ENCODE measurements around the gene PAPOLA. TPM values are rescaled to one million over a fixed set of nuclear protein-coding genes. Genes with fewer than 3 reads are reported as not detected.

Gene PAPOLA
- total RNA-seq, 1 experiment from 2014 or later = 125 TPM

- no peaks in the 10 kb centered on the region for H3K27me3 ChIP-seq (ENCODE audit: control insufficient read depth, insufficient read depth, low read length)
- in situ Hi-C loops (cut with HindIII; ENCODE audit: low pct_unique_long_range_greater_than_20kb, low sequenced_read_pairs) = no loop called here
- no peak for TF ChIP-seq CTCF (IDR thresholded peaks at IDR 0.05)
- no peak for TF ChIP-seq TCF7L2 (IDR thresholded peaks at IDR 0.05; ENCODE audit: low read depth, low read length)
- no peak for TF ChIP-seq POLR2AphosphoS5 (IDR thresholded peaks at IDR 0.05; ENCODE audit: low read depth, low read length)
- no peak for TF ChIP-seq SIN3A (IDR thresholded peaks at IDR 0.05; ENCODE audit: borderline replicate concordance, insufficient read depth, low read depth, low read length)
- no peak for TF ChIP-seq REST (IDR thresholded peaks at IDR 0.05; ENCODE audit: insufficient read depth in 1 of 2, low read depth in 2 of 2, low read length in 1 of 2)
Measured at GRCh38 chr14:96481731-96482314, 20.4 kb upstream of the PAPOLA start.

GRCh38 chr14:96482986-96483385 is 19.2 kb upstream of the PAPOLA start:
- H3K9me3 ChIP-seq (ENCODE audit: control insufficient read depth, insufficient read depth, low read depth, low read length) = no peaks in the 10 kb centered on the region
- CTCF ChIA-PET = no interaction called here
- H3K36me3 ChIP-seq (ENCODE audit: control insufficient read depth, insufficient read depth, low read length) = no peaks in the 10 kb centered on the region
- no peaks in the 10 kb centered on the region for H3K27me3 ChIP-seq (ENCODE audit: control insufficient read depth, insufficient read depth, low read length)
- H3K27ac ChIP-seq (ENCODE audit: low read length) = no peak overlapping the region
- POLR2A ChIA-PET = no interaction called here
- BruUV-seq (replicated peaks) = no TSS peak
- in situ Hi-C loops (cut with HindIII; ENCODE audit: low pct_unique_long_range_greater_than_20kb, low sequenced_read_pairs) = no loop called here
- no peak overlapping the region for H3K4me3 ChIP-seq (ENCODE audit: low read depth in 2 of 2, low read length in 2 of 2)
- TF ChIP-seq SIN3A (IDR thresholded peaks at IDR 0.05; ENCODE audit: borderline replicate concordance, insufficient read depth, low read depth, low read length) (no peak), POLR2AphosphoS5 (IDR thresholded peaks at IDR 0.05; ENCODE audit: low read depth, low read length) (no peak), REST (IDR thresholded peaks at IDR 0.05; ENCODE audit: insufficient read depth in 1 of 2, low read depth in 2 of 2, low read length in 1 of 2) (no peak), CTCF (IDR thresholded peaks at IDR 0.05) (no peak), TCF7L2 (IDR thresholded peaks at IDR 0.05; ENCODE audit: low read depth, low read length) (no peak)
- intact Hi-C loops (cut with micrococcal nuclease; ENCODE audit: unreplicated experiment) = no loop called here
- ATAC-seq (no peak), DNase-seq (ENCODE audit: low read depth, low spot score) (no peak)
- no peaks in the 10 kb centered on the region for H3K4me1 ChIP-seq (ENCODE audit: control insufficient read depth, insufficient read depth, low read length)

More at GRCh38 chr14:96481731-96482314, 20.4 kb upstream of the PAPOLA start:
- H3K4me1 ChIP-seq (ENCODE audit: control insufficient read depth, insufficient read depth, low read length) = no peaks in the 10 kb centered on the region
- ATAC-seq = no peak
- H3K4me3 ChIP-seq (ENCODE audit: low read depth in 2 of 2, low read length in 2 of 2) = no peak overlapping the region
- ChIA-PET CTCF (no interaction called here), POLR2A (no interaction called here)
- BruUV-seq (replicated peaks) = no TSS peak
- H3K27ac ChIP-seq (ENCODE audit: low read length) = no peak overlapping the region
- H3K36me3 ChIP-seq (ENCODE audit: control insufficient read depth, insufficient read depth, low read length) = no peaks in the 10 kb centered on the region
- intact Hi-C loops (cut with micrococcal nuclease; ENCODE audit: unreplicated experiment) = no loop called here
- DNase-seq (ENCODE audit: low read depth, low spot score) = no peak
- H3K9me3 ChIP-seq (ENCODE audit: control insufficient read depth, insufficient read depth, low read depth, low read length) = no peaks in the 10 kb centered on the region

Data from Panc1 (cell line).